HG02870 (cell line): ENCODE results near the gene ARPC4.

ENCODE experiments used
- ATAC-seq: cut with Tn5 transposase; IDR thresholded peaks from one replicate; pipeline ENCODE4 v1.9.1; 2021; ENCODE audit warnings: mild to moderate bottlenecking, moderate library complexity; ENCODE audit not compliant: unreplicated experiment

Gene ARPC4

GRCh38 chr3:9792405-9793160 is at the start of gene ARPC4, which contains the start of gene TADA3:
ARPC4 (plus strand) TSS chr3:9793082; CDS start chr3:9793122, 40 bp downstream.
TADA3 (minus strand) TSS chr3:9792473; CDS start chr3:9791466, 1,007 bp downstream.
- ATAC-seq, result peak; percentile 78

GRCh38 chr3:9743548-9743947 is 49.3 kb upstream of the ARPC4 start:
- no peak for ATAC-seq

GRCh38 chr3:9744162-9744561 is 48.7 kb upstream of the ARPC4 start:
- ATAC-seq, result no peak

GRCh38 chr3:9745521-9745920 is 47.4 kb upstream of the ARPC4 start:
- no peak for ATAC-seq

- ATAC-seq, result no peak
These were observed 46.6 kb upstream of the ARPC4 start for GRCh38 chr3:9746330-9746729.

- peak; percentile 20 for ATAC-seq
These were observed 45.6 kb upstream of the ARPC4 start for GRCh38 chr3:9747267-9747666.

- no peak for ATAC-seq
These were observed 44.9 kb upstream of the ARPC4 start for GRCh38 chr3:9748031-9748430.

- ATAC-seq, result no peak
These were observed 43.6 kb upstream of the ARPC4 start for GRCh38 chr3:9749296-9749644.

GRCh38 chr3:9749645-9750555 is 43.0 kb upstream of the ARPC4 start, which contains the start of gene OGG1:
OGG1 (plus strand) TSS chr3:9749952; CDS start chr3:9750287, 335 bp downstream.
- ATAC-seq, result peak; percentile 92

GRCh38 chr3:9750556-9751411 is 42.1 kb upstream of the ARPC4 start:
- no peak for ATAC-seq

GRCh38 chr3:9754678-9755077 is 38.2 kb upstream of the ARPC4 start:
- ATAC-seq, result no peak

- no peak for ATAC-seq
These were observed 35.5 kb upstream of the ARPC4 start for GRCh38 chr3:9757427-9757826.

GRCh38 chr3:9760779-9761505 is 31.9 kb upstream of the ARPC4 start:
- ATAC-seq, result no peak

GRCh38 chr3:9761919-9762318 is 31.0 kb upstream of the ARPC4 start:
- no peak for ATAC-seq

GRCh38 chr3:9762871-9763270 is 30.0 kb upstream of the ARPC4 start:
- ATAC-seq, result no peak

GRCh38 chr3:9765865-9766264 is 27.0 kb upstream of the ARPC4 start:
- no peak for ATAC-seq

GRCh38 chr3:9767418-9767817 is 25.5 kb upstream of the ARPC4 start:
- ATAC-seq, result no peak

GRCh38 chr3:9768141-9768775 is 24.6 kb upstream of the ARPC4 start:
- no peak for ATAC-seq

GRCh38 chr3:9769012-9769411 is 23.9 kb upstream of the ARPC4 start:
- no peak for ATAC-seq
